ENCODE data around the gene UBE2L5. TPM values are rescaled to one million over a fixed set of nuclear protein-coding genes. Genes with fewer than 3 reads are reported as not detected.
"Not testable (repeated sequence)": the region's sequence is repeated elsewhere in the genome, so short reads cannot be mapped to it uniquely, and the experiment has no call there.

The UBE2L5 gene
- total RNA-seq, 2 experiments from 2014 or later = not detected

DNA sequence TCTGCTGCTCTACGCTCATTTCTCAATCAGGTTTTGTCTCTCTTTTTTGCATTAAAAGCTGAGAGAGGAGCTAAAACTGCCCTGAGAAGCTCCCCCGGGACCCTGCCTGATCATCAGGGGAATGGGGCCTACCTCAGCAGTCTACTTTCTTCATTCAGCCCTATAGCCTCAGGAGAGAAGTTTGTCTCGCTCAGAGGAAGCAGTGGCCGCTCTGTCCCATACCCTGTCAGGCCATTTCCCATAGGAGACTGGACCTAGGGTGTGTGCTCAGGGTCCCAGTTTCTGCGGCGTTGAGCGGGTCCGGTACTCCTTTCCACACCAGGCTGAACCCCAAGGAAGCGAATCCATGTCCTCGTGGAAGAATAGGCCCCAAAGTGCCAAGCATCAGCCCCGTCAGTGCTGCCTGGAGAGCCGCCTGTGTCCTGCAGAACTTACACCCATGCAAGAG lies 21.7 kb downstream of the UBE2L5 start:
- Mint-ChIP-seq H3K27me3 (peaks cover 6% of the 10 kb centered on the region), H3K36me3 (ENCODE audit: low read depth) (no peaks in the 10 kb centered on the region)
- CTCF ChIA-PET = no interaction called here

DNA sequence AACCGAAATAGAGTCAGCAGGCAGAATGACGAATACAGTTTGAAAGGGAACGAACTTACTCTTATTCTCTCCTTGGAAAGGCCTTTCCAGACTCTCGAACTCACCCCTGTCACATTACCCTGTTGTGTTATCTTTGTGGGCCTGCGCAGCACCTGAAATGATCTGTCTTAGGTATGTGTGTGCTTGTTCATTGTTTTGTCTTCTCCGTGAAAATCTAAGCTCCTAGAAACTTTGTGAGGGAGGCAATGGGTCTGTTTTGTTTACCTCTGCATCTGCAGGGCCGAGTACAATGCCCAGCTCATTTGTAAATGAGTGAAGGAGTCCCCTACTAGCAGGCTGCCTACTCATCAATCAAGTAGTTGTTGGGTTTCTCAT lies 23.8 kb downstream of the UBE2L5 start:
- TF ChIP-seq, protein P1, sequence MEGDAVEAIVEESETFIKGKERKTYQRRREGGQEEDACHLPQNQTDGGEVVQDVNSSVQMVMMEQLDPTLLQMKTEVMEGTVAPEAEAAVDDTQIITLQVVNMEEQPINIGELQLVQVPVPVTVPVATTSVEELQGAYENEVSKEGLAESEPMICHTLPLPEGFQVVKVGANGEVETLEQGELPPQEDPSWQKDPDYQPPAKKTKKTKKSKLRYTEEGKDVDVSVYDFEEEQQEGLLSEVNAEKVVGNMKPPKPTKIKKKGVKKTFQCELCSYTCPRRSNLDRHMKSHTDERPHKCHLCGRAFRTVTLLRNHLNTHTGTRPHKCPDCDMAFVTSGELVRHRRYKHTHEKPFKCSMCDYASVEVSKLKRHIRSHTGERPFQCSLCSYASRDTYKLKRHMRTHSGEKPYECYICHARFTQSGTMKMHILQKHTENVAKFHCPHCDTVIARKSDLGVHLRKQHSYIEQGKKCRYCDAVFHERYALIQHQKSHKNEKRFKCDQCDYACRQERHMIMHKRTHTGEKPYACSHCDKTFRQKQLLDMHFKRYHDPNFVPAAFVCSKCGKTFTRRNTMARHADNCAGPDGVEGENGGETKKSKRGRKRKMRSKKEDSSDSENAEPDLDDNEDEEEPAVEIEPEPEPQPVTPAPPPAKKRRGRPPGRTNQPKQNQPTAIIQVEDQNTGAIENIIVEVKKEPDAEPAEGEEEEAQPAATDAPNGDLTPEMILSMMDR (IDR thresholded peaks at IDR 0.05) = no peak
- ATAC-seq (no peak), DNase-seq (no peak)
- CTCF ChIA-PET = no interaction called here
- H3K27me3 Mint-ChIP-seq = peaks cover 6% of the 10 kb centered on the region
- no peak overlapping the region for H3K27ac Mint-ChIP-seq
- POLR2A ChIA-PET = no interaction called here
- intact Hi-C loops (cut with micrococcal nuclease) = no loop called here
- no peaks in the 10 kb centered on the region for H3K36me3 Mint-ChIP-seq (ENCODE audit: low read depth)
- no peaks in the 10 kb centered on the region for H3K9me3 Mint-ChIP-seq
- peaks cover 12% of the 10 kb centered on the region for H3K4me1 Mint-ChIP-seq (ENCODE audit: low read depth)
- H3K4me3 Mint-ChIP-seq = no peak overlapping the region

More for the DNA sequence above, 21.7 kb downstream of the UBE2L5 start:
- H3K4me1 Mint-ChIP-seq (ENCODE audit: low read depth) = peaks cover 16% of the 10 kb centered on the region
- ATAC-seq (no peak), DNase-seq (no peak)
- H3K27ac Mint-ChIP-seq = no peak overlapping the region
- POLR2A ChIA-PET = interaction anchor here (0.6 to 1.1 kb wide), 5 partner anchors 14 to 1502 kb away, joined by 3 read pairs; no protein-coding TSS in a partner anchor
- intact Hi-C loops (cut with micrococcal nuclease) = no loop called here
- no peak overlapping the region for H3K4me3 Mint-ChIP-seq
- no peaks in the 10 kb centered on the region for H3K9me3 Mint-ChIP-seq
- TF ChIP-seq, protein P1 (IDR thresholded peaks at IDR 0.05) = no peak

DNA sequence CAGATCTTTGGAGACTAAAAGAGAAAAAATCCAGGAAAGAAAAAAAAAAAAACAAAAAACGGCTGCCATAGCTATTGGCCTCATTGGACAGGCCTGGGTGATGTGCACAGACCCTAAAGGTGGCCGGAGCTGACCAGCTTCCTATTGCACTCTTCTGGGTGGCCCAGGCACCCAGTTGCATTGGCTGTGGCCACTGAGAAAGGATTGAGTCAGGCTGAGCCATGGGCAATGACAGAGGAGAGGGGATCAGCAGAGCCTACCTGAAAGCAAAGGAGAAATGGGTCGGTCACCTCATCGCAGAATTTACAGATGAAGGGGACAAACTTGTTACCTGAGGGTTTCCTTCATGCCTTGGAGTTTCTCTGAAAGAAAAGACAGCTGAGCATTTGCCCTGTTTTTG lies 26.1 kb downstream of the UBE2L5 start:
- ATAC-seq (no peak), DNase-seq (no peak)
- intact Hi-C loops (cut with micrococcal nuclease) = no loop called here
- H3K36me3 Mint-ChIP-seq (ENCODE audit: low read depth) = no peaks in the 10 kb centered on the region
- POLR2A ChIA-PET = interaction anchor here (1.3 to 1.4 kb wide), 2 partner anchors 9 to 14 kb away, joined by 4 read pairs; no protein-coding TSS in a partner anchor
- CTCF ChIA-PET = interaction anchor here (1.3 kb wide), 1 partner anchor 316 kb away, joined by 4 read pairs; no protein-coding TSS in a partner anchor
- no peak overlapping the region for H3K4me3 Mint-ChIP-seq
- no peaks in the 10 kb centered on the region for H3K9me3 Mint-ChIP-seq
- TF ChIP-seq, protein P1 (IDR thresholded peaks at IDR 0.05) = no peak
- peaks cover 6% of the 10 kb centered on the region for H3K27me3 Mint-ChIP-seq
- no peak overlapping the region for H3K27ac Mint-ChIP-seq
- H3K4me1 Mint-ChIP-seq (ENCODE audit: low read depth) = peaks cover 9% of the 10 kb centered on the region

DNA sequence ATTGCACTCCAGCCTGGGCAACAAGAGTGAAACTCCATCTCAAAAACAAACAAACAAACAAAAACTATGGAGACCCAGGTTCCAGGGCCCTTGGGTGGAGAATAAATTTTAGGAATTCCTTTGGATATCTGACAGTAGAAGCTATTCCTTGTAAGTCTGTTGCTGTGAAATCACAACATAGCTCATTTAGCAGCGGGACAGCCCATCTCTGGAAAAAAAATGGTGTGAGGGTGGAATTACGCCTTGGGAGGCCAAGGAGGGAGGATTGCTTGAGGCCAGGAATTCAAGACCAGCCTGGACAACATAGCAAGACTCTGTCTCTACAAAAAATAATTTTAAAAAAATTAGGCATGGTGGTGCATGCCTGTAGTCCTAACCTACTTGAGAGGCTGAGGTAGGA lies 27.8 kb downstream of the UBE2L5 start:
- no peak overlapping the region for H3K4me3 Mint-ChIP-seq

DNA sequence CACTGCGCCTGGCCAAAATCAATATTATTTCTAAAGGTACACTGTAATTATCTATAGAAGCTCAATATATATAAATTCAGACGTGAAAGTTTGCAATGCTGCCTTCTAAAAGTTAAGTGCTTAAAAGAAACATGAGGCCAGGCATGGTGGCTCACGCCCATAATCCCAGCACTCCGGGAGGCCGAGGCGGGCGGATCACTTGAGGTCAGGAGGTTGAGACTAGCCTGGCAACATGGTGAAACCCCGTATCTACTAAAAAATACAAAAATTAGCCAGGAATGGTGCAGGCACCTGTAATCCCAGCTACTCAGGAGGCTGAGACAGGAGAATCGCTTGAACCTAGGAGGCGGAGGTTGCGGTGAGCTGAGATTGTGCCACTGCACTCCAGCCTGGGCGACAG lies 29.2 kb downstream of the UBE2L5 start:
- H3K4me3 Mint-ChIP-seq; H3K27ac Mint-ChIP-seq; H3K36me3 Mint-ChIP-seq (ENCODE audit: low read depth); H3K27me3 Mint-ChIP-seq; intact Hi-C loops (cut with micrococcal nuclease); DNase-seq; ATAC-seq; H3K4me1 Mint-ChIP-seq (ENCODE audit: low read depth); H3K9me3 Mint-ChIP-seq: not testable (repeated sequence)
- POLR2A ChIA-PET = interaction anchor here (1.3 to 2.0 kb wide), 2 partner anchors 14 to 166 kb away, joined by 4 to 5 read pairs; partner anchors contain the start of genes HMGB1 and USPL1
- CTCF ChIA-PET = interaction anchor here (1.3 to 1.8 kb wide), 2 partner anchors 14 to 42 kb away, joined by 3 to 5 read pairs; no protein-coding TSS in a partner anchor

More for the DNA sequence above, 27.8 kb downstream of the UBE2L5 start:
- ATAC-seq = no peak
- no peaks in the 10 kb centered on the region for H3K9me3 Mint-ChIP-seq
- H3K4me1 Mint-ChIP-seq (ENCODE audit: low read depth) = peaks cover 9% of the 10 kb centered on the region
- H3K36me3 Mint-ChIP-seq (ENCODE audit: low read depth) = no peaks in the 10 kb centered on the region
- intact Hi-C loops (cut with micrococcal nuclease) = no loop called here
- ChIA-PET POLR2A (interaction anchor here (0.6 to 1.0 kb wide), 4 partner anchors 8 to 15 kb away, joined by 3 to 4 read pairs (median 4); partner anchors contain the start of gene HMGB1), CTCF (interaction anchor here (1.6 kb wide), 1 partner anchor 12 kb away, joined by 4 read pairs; no protein-coding TSS in a partner anchor)
- no peak overlapping the region for H3K27ac Mint-ChIP-seq
- DNase-seq = no peak
- TF ChIP-seq, protein P1 (IDR thresholded peaks at IDR 0.05) = no peak
- peaks cover 6% of the 10 kb centered on the region for H3K27me3 Mint-ChIP-seq
